ENCODE measurements around the gene AGFG2. TPM values are rescaled to one million over a fixed set of nuclear protein-coding genes. Genes with fewer than 3 reads are reported as not detected.
A peak's percentile ranks its signal among the peaks of the same experiment; 100 is the strongest.
"Not testable (repeated sequence)": the region's sequence is repeated elsewhere in the genome, so short reads cannot be mapped to it uniquely, and the experiment has no call there.

AGFG2 gene
- total RNA-seq (6.1 TPM), polyA plus RNA-seq (ENCODE audit: insufficient read depth in 1 of 8, insufficient read length in 8 of 8, low replicate concordance in 1 of 8) (10 to 100 TPM in 6 of 8 donors, 1 to 10 TPM in 2; 8.9 to 13.7 (median 12.2) TPM)
- long read RNA-seq, donor 1 = 0 reads
- long read RNA-seq, donor 2 = 0 reads
- long read RNA-seq, donor 3 = 0 reads
- long read RNA-seq, donor 4 = 0 reads
- long read RNA-seq, donor 5, full-length matches to known transcripts = 1 of 1 reads
- long read RNA-seq, donor 5, partial matches to known transcripts = 0 of 1 reads
- long read RNA-seq, donor 5, other reads (novel, unspliced or antisense) = 0 of 1 reads
- long read RNA-seq, donor 6, full-length matches to known transcripts = 1 of 8 reads
- long read RNA-seq, donor 6, partial matches to known transcripts = 7 of 8 reads
- long read RNA-seq, donor 6, other reads (novel, unspliced or antisense) = 0 of 8 reads
- long read RNA-seq, donor 7, partial matches to known transcripts = 0 of 1 reads
- long read RNA-seq, donor 7, other reads (novel, unspliced or antisense) = 0 of 1 reads
- long read RNA-seq, donor 8 = 0 reads
- long read RNA-seq, donor 9 = 0 reads
- long read RNA-seq, donor 10 = 0 reads
- long read RNA-seq, donor 11 = 0 reads

GRCh38 chr7:100538654-100539435, at the start of gene AGFG2:
AGFG2 (plus strand) TSS chr7:100539203; CDS start chr7:100539347, 144 bp downstream.
- DNase-seq = peak; percentile 100
- Histone ChIP-seq H3K4me1 (ENCODE audit: control insufficient read depth, insufficient read depth, low read length) (peaks cover 12% of the 10 kb centered on the region), H3K27me3 (ENCODE audit: control insufficient read depth, insufficient read depth, low read length) (peaks cover 2% of the 10 kb centered on the region), H3K9me3 (replicated peaks; ENCODE audit: control insufficient read depth, low read depth, low read length) (no peaks in the 10 kb centered on the region), H3K4me3 (ENCODE audit: low read length) (peak within 1 kb of the TSS; percentile 58), H3K36me3 (ENCODE audit: control insufficient read depth, insufficient read depth, low read length) (no peaks in the 10 kb centered on the region), H3K27ac (ENCODE audit: low read length) (peak within 1 kb of the TSS; percentile 77)
- WGBS (ENCODE audit: insufficient coverage) = under 1% methylated on average over 58 of the region's 60 CpGs

GRCh38 chr7:100489824-100490223, 49.2 kb upstream of the AGFG2 start:
- H3K9me3 ChIP-seq (replicated peaks; ENCODE audit: control insufficient read depth, low read depth, low read length) = no peaks in the 10 kb centered on the region
- peaks cover 27% of the 10 kb centered on the region for H3K4me1 ChIP-seq (ENCODE audit: control insufficient read depth, insufficient read depth, low read length)
- H3K27ac ChIP-seq (ENCODE audit: low read length) = no peak overlapping the region
- 20% methylated on average over 2 of the region's 9 CpGs for WGBS (ENCODE audit: insufficient coverage)
- no peak overlapping the region for H3K4me3 ChIP-seq (ENCODE audit: low read length)
- peaks cover 2% of the 10 kb centered on the region for H3K27me3 ChIP-seq (ENCODE audit: control insufficient read depth, insufficient read depth, low read length)
- peaks cover 7% of the 10 kb centered on the region for H3K36me3 ChIP-seq (ENCODE audit: control insufficient read depth, insufficient read depth, low read length)
- DNase-seq = peak; percentile 98

- no peak for DNase-seq
- H3K27ac ChIP-seq (ENCODE audit: low read length) = no peak overlapping the region
- H3K4me3 ChIP-seq (ENCODE audit: low read length) = no peak overlapping the region
- peaks cover 7% of the 10 kb centered on the region for H3K36me3 ChIP-seq (ENCODE audit: control insufficient read depth, insufficient read depth, low read length)
- WGBS (ENCODE audit: insufficient coverage) = 78% methylated on average over 19 of the region's 25 CpGs
- no peaks in the 10 kb centered on the region for H3K9me3 ChIP-seq (replicated peaks; ENCODE audit: control insufficient read depth, low read depth, low read length)
- H3K27me3 ChIP-seq (ENCODE audit: control insufficient read depth, insufficient read depth, low read length) = peaks cover 2% of the 10 kb centered on the region
- H3K4me1 ChIP-seq (ENCODE audit: control insufficient read depth, insufficient read depth, low read length) = peaks cover 25% of the 10 kb centered on the region
Observed at GRCh38 chr7:100490483-100491191, 48.4 kb upstream of the AGFG2 start.

GRCh38 chr7:100491192-100491578, 47.8 kb upstream of the AGFG2 start:
- Histone ChIP-seq H3K27ac (ENCODE audit: low read length) (no peak overlapping the region), H3K9me3 (replicated peaks; ENCODE audit: control insufficient read depth, low read depth, low read length) (no peaks in the 10 kb centered on the region), H3K4me1 (ENCODE audit: control insufficient read depth, insufficient read depth, low read length) (peaks cover 23% of the 10 kb centered on the region), H3K27me3 (ENCODE audit: control insufficient read depth, insufficient read depth, low read length) (peaks cover 2% of the 10 kb centered on the region), H3K36me3 (ENCODE audit: control insufficient read depth, insufficient read depth, low read length) (peaks cover 7% of the 10 kb centered on the region), H3K4me3 (ENCODE audit: low read length) (no peak overlapping the region)
- 97% methylated on average over 2 of the region's 5 CpGs for WGBS (ENCODE audit: insufficient coverage)
- no peak for DNase-seq

- peaks cover 7% of the 10 kb centered on the region for H3K36me3 ChIP-seq (ENCODE audit: control insufficient read depth, insufficient read depth, low read length)
- WGBS (ENCODE audit: insufficient coverage) = 71% methylated on average over 4 of the region's 5 CpGs
- H3K9me3 ChIP-seq (replicated peaks; ENCODE audit: control insufficient read depth, low read depth, low read length) = no peaks in the 10 kb centered on the region
- H3K27ac ChIP-seq (ENCODE audit: low read length) = no peak overlapping the region
- no peak for DNase-seq
- H3K4me3 ChIP-seq (ENCODE audit: low read length) = no peak overlapping the region
- H3K27me3 ChIP-seq (ENCODE audit: control insufficient read depth, insufficient read depth, low read length) = peaks cover 2% of the 10 kb centered on the region
- H3K4me1 ChIP-seq (ENCODE audit: control insufficient read depth, insufficient read depth, low read length) = peaks cover 23% of the 10 kb centered on the region
Observed at GRCh38 chr7:100492738-100493475, 46.1 kb upstream of the AGFG2 start.

- Histone ChIP-seq H3K36me3 (ENCODE audit: control insufficient read depth, insufficient read depth, low read length) (peaks cover under 1% of the 10 kb centered on the region), H3K27ac (ENCODE audit: low read length) (no peak overlapping the region), H3K9me3 (replicated peaks; ENCODE audit: control insufficient read depth, low read depth, low read length) (no peaks in the 10 kb centered on the region), H3K4me1 (ENCODE audit: control insufficient read depth, insufficient read depth, low read length) (peaks cover 23% of the 10 kb centered on the region), H3K4me3 (ENCODE audit: low read length) (no peak overlapping the region), H3K27me3 (ENCODE audit: control insufficient read depth, insufficient read depth, low read length) (peaks cover 2% of the 10 kb centered on the region)
- no peak for DNase-seq
- 17% methylated on average over 45 of the region's 56 CpGs for WGBS (ENCODE audit: insufficient coverage)
Observed at GRCh38 chr7:100493476-100494264, 45.3 kb upstream of the AGFG2 start.

GRCh38 chr7:100496509-100496908, 42.5 kb upstream of the AGFG2 start:
- WGBS (ENCODE audit: insufficient coverage) = 100% methylated on average over 1 of the region's 6 CpGs
- Histone ChIP-seq H3K9me3 (replicated peaks; ENCODE audit: control insufficient read depth, low read depth, low read length) (no peaks in the 10 kb centered on the region), H3K27me3 (ENCODE audit: control insufficient read depth, insufficient read depth, low read length) (peaks cover 2% of the 10 kb centered on the region), H3K27ac (ENCODE audit: low read length) (no peak overlapping the region), H3K4me3 (ENCODE audit: low read length) (no peak overlapping the region), H3K4me1 (ENCODE audit: control insufficient read depth, insufficient read depth, low read length) (peaks cover 8% of the 10 kb centered on the region), H3K36me3 (ENCODE audit: control insufficient read depth, insufficient read depth, low read length) (no peaks in the 10 kb centered on the region)
- no peak for DNase-seq

- not testable (repeated sequence) for H3K36me3 ChIP-seq (ENCODE audit: control insufficient read depth, insufficient read depth, low read length); H3K4me1 ChIP-seq (ENCODE audit: control insufficient read depth, insufficient read depth, low read length); DNase-seq; H3K4me3 ChIP-seq (ENCODE audit: low read length); H3K27me3 ChIP-seq (ENCODE audit: control insufficient read depth, insufficient read depth, low read length); H3K27ac ChIP-seq (ENCODE audit: low read length); H3K9me3 ChIP-seq (replicated peaks; ENCODE audit: control insufficient read depth, low read depth, low read length)
- 80% methylated on average over 1 of the region's 2 CpGs for WGBS (ENCODE audit: insufficient coverage)
Observed at GRCh38 chr7:100500743-100501142, 38.3 kb upstream of the AGFG2 start.

GRCh38 chr7:100504031-100504430, 35.0 kb upstream of the AGFG2 start:
- H3K4me1 ChIP-seq (ENCODE audit: control insufficient read depth, insufficient read depth, low read length); H3K36me3 ChIP-seq (ENCODE audit: control insufficient read depth, insufficient read depth, low read length); H3K27ac ChIP-seq (ENCODE audit: low read length); DNase-seq; H3K27me3 ChIP-seq (ENCODE audit: control insufficient read depth, insufficient read depth, low read length); H3K4me3 ChIP-seq (ENCODE audit: low read length); H3K9me3 ChIP-seq (replicated peaks; ENCODE audit: control insufficient read depth, low read depth, low read length): not testable (repeated sequence)
- 100% methylated on average over 1 of the region's 3 CpGs for WGBS (ENCODE audit: insufficient coverage)

Measured in muscle of leg (tissue), 16 donors.